Measurements from ENCODE around the gene CDYL2.
"Not testable (repeated sequence)": the region's sequence is repeated elsewhere in the genome, so short reads cannot be mapped to it uniquely, and the experiment has no call there.

Gene CDYL2

DNA sequence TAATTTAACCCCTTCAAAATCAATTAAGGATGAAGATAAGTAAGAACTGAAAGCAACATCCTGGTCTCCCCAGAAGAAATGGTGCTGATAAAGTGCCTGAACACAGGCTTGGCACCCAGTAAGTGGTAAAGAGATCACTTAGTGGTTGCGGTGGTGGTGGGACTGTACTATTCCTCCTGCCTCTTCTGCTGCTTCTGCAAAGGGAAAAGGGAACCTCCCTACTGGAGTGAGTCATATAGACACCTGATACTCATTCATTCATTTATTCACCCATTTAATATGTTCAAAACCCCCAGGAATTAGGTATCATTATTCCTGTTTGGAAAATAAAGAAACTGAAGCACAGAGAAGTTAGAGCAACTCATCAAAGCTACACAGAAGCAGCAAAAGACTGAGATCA lies 60.6 kb downstream of the CDYL2 start:
- no peak for DNase-seq (ENCODE audit: low spot score)

DNA sequence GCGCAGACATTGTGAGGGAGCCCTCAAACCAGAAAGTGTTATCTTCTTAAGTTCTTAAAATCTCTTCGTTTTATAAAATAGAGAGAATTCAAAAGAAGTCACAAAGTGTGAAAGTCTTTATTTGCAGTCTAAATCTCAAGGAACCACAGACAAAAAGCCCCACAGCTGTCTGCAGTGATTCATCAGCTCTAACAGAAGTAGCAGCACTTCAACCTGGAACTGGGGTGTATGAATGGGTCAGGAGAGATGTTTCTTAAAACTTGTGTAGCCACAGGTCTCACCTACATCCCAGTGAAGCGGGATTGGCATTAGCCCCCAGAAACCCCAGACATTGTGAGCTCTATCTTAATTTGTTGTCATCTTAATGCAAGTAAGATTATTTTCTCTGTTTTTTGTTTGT lies 61.1 kb downstream of the CDYL2 start:
- no peak for DNase-seq (ENCODE audit: low spot score)

DNA sequence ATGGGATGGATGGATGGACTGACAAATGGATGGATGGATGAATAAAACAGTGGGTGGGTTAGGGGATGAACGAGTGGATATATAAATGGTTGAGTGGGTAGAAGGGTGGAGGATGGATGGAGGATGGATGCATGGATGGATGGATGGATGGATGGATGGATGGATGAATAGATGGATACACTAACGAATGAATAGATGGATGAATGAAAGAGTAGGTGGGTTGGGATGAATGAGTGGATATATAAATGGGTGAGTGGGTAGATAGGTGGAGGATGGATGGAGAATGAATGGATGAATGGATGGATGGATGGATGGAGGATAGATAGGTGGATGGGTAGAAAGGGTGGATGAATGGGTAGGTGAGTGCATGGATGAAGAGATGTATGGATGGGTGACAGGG lies 62.1 kb downstream of the CDYL2 start:
- DNase-seq (ENCODE audit: low spot score), result no peak

DNA sequence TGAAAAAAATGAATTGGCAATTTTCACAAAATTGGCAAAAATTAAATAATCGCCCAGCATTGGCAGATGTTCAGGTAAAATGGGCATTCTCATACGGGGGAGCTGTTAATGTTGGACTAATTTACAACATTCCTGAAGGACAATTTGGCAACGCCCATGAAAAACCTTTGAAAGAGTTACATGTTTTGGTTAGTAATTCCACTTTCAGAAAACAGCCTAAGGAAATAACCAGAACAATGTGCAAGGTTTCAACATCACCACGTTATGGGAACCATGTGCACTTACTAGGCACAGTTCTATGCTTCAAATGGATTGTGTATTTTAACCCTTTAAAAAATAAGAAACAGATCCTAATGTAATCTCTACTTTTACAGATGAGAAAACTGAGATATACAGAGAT lies 62.7 kb downstream of the CDYL2 start:
- DNase-seq (ENCODE audit: low spot score), result no peak

DNA sequence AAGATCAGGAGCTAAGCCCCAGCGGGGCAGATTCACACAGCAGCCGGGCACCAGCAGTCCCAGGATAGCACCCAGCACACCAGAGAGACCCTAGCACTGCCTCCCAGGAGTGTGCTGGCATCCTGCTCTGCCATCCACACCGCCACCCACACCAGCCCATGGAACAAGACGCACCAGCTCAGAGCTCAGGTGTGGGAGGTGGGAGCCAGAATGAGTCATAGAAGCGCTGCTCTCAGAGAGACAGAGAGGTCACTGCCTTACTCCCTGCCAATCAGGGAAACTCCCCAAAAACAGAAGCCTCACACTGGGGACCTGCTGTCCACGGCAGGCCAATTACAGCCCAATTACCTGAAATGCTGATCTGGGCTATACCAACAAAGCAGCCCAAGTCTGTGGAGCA lies 64.9 kb downstream of the CDYL2 start:
- no peak for DNase-seq (ENCODE audit: low spot score)

DNA sequence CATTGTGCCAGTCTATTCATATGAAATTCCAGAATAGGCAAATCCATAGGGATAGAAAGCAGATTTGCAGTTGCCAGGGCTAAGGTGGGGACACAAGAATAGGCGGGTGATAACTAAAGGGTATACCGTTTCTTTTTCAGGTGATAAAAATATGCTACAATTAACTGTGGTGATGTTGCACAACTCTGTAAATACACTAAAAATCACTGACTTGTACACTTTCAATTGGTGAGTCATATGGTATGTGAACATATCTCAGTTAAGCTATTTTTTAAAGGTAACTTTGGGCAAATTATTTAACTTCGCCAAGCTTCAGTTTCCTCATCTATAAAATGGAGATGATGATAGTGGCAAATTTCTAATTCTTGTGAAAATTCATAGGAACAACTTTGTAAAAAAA lies 65.9 kb downstream of the CDYL2 start:
- DNase-seq (ENCODE audit: low spot score), result no peak

DNA sequence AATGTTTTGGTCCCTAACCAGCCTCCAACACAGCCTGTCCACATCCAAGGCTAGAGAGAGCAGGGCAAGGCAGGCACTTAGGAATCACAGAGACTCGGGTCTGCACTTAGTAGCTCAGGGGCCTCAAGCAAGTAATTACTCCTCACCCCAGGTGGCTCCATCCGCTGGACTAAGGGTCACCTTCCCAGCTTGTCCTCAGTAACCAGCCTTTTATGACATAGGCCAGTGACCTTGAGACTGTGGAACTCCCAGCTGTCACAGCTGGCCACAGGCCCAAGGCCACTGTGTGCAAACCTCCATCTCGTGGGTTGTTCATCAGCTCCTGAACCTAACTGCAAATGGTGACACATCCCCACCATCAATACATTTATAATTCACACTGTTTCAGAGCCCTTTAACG lies 68.6 kb downstream of the CDYL2 start:
- DNase-seq (ENCODE audit: low spot score), result no peak

DNA sequence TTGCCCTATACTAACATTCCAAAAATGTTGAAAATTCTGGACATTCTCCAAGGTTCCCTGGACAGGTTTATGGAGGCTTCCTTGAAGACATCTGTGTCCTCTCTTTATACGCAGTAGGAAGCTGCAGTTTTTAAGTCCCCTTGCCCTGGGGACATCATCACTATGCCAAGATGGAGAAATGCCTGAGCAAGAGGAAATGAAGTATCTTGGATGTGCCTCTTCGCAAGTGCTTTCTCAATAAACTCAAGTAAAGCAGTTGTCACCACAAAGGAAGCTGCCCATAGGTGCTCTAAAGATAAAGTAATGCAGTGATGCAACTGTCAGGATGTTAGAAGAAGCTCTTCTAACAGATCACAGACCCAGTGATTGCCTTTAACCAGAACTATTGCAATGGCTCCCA lies 71.0 kb downstream of the CDYL2 start:
- no peak for DNase-seq (ENCODE audit: low spot score)

DNA sequence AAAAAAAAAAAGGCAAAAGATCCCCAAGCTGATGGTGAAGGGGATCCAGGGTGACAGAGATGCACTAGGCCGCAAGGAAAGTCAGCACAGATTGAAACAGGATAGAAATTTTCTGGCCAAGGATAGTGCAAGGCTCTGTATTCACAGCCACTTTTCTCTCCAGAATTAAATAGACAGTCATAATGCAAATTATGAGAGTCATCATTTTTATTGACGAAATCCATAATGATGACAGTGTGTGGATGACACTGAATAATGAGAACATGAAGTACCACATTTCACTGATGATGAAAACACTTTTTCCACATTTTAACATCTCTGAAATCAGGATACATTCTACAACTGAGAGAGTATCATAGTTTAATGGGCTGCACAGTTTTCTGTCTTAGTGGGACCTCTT lies 72.5 kb downstream of the CDYL2 start:
- DNase-seq (ENCODE audit: low spot score), result no peak

DNA sequence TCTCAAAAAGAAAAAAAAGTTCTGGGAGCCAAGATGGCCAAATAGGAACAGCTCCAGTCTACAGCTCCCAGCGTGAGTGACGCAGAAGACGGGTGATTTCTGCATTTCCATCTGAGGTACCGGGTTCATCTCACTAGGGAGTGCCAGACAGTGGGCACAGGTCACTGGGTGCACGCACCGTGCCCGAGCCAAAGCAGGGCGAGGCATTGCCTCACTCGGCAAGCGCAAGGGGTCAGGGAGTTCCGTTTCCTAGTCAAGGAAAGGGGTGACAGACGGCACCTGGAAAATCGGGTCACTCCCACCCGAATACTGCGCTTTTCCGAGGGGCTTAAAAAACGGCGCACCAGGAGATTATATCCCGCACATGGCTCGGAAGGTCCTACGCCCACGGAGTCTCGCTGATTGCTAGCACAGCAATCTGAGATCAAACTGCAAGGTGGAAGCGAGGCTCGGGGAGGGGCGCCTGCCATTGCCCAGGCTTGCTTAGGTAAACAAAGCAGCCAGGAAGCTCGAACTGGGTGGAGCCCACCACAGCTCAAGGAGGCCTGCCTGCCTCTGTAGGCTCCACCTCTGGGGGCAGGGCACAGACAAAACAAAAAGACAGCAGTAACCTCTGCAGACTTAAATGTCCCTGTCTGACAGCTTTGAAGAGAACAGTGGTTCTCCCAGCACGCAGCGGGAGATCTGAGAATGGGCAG lies 77.2 kb downstream of the CDYL2 start:
- not testable (repeated sequence) for DNase-seq (ENCODE audit: low spot score)

DNA sequence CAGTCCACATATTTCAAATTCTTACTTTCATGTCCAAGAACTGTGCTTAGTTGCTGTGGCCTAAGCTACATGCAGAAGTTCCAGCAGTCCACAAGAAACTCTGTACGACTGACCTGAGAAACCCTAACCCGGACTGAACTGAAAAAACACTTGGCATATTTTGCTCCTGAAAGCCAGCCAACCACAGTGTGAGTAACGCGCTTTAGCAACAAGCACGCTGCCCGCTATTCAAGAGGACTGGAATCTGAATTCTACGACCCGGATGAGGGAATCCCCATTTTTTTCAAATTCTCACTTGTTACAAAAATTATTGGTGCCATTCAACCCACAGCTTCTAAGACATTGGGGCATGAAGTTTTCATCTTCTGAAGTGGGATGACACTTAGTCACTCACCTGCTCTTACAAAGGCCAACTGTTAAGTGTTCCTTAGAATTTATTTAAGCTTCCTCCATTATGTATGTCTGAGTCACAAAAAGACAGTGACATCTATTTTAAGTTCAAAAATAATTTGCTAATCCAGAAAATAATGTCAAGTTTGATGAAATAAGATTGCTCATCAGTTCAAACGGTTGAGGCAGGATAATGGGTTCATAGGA lies 78.7 kb downstream of the CDYL2 start:
- DNase-seq (ENCODE audit: low spot score), result no peak

DNA sequence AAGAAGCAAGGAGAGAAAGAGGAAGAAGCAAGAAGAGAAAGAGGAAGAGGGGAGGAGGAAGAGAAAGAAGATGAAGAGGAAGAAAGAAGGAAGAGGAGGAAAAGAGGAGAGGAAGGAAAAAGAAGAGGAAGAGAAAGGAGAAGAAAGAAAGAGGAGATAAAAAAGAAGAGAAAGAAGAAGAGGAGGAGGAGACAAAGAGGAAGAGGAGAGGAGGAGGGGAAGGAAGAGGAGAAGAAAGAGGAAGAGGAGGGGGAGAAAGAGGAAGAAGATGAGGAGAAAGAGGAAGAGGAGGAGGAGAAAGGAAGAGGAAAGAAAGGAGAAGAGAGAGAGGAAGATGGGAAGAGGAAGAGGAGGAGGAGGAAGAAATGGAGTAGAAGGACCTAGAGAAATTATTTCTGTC lies 80.4 kb downstream of the CDYL2 start:
- no peak for DNase-seq (ENCODE audit: low spot score)

DNA sequence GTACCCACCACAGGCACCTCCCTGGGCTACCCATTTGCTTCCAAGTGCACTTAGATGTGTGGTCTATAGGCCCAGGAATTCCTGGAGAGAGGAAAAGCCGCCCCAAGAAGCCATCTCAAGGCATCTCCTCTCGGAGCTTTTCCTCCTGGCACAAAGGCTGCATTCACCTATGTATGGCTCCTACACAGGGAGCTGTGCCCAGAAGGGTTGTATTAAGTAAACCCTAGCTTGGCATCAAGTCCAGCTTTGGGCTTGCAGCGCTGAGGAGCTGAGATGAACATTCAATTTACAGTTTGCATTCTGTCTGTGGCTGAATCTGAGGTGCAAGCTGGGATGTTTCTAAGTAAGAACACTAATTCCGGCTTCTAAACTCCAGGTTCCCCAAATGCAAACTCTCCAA lies 81.3 kb downstream of the CDYL2 start:
- DNase-seq (ENCODE audit: low spot score), result no peak

DNA sequence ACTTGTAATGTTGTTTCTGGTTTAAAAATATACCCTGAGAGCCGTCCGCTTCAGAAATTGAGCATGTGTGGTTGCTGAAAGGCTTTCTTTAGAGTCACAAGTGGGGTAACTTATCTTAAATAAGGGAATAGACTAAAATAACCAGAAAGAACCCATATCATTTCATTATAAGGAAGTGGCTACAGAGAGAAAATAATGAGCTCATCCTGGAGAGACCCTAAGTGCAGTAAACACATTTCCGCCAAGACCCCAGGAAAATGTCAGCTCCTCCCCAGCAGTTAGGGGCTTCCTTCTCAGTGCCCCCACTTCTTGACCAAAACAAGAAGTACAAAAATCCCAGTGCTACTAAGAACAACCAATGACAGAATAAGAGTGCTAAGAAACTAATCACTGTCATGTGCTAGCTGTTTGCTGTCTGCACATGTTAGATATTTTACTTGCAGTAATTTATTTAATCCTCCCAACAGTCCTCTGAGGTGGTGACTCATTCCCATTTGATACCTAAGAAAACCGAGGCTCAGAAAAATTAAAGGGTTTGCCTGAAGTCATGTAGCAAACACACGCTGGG lies 83.5 kb downstream of the CDYL2 start:
- no peak for DNase-seq (ENCODE audit: low spot score)

DNA sequence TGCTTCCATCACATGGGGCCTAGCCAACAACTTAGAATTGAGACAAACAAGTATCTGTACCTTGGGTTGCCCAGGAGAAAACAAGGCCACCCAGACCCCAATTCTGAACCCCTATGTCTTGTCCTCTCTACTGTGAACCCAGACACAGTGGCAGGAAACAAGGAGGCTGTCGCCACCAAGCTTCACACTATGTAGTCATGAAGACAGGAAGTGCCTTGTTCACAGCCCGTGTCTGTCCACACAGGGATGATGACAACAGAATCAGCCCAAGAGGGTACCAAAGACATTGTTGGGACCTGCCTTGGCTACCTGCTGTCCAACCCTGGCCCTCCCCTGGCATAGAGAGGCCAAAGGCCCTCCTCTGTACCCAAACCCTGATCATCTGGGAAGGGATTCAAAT lies 84.8 kb downstream of the CDYL2 start:
- no peak for DNase-seq (ENCODE audit: low spot score)

DNA sequence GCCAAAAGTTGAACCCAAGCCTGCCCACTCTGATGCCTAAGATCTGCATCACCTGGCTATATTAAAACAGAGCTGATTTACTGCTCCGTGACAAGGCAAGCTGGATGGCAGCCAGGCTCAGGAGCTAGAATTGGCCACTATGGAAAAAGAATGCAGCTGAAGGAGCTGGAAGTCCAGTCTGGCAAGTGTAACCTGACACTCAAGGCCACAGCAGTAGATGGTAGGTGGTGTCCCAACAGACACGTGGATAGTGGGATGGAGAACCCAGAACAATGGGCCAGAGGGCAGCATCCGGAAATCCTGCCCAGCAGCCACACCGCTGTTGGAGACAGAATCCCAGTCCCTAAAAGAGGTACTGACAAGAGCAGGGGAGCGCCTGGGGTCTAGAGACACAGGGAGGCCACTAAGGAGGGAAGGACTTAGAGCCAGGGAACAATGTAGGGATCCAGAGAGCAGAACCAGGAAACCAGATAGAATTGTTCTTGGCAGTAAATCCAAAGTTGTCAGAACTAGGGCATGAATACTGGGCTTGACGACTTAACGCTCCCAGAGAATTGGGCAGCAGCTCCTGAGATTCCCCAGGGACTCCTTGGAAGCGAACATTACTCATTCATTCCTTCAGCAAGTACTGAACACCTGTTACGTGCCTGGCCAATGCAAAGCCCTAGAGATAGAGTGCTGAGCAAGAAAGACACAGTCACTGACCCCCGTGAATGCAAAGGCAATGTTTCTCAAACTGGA lies 85.7 kb downstream of the CDYL2 start:
- no peak for DNase-seq (ENCODE audit: low spot score)

DNA sequence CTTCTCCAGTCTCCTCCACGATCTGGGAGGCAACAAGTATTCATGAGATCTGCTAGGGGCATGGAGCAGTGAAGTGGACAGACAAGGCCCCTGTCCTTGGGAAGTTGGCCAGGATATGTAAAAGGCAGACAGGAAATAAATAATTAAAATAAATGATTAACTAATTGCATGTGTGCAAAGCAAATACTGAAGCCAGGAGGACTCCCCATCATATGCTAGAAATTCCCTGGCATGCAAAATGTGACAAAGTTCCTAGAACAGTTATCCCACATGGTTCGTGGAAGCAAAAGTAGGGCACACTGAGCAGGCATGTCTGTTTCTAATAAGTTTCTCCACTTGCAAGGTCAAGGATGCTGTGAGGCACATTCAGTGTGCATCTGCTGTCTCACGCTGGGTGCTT lies 86.8 kb downstream of the CDYL2 start:
- DNase-seq (ENCODE audit: low spot score), result no peak

DNA sequence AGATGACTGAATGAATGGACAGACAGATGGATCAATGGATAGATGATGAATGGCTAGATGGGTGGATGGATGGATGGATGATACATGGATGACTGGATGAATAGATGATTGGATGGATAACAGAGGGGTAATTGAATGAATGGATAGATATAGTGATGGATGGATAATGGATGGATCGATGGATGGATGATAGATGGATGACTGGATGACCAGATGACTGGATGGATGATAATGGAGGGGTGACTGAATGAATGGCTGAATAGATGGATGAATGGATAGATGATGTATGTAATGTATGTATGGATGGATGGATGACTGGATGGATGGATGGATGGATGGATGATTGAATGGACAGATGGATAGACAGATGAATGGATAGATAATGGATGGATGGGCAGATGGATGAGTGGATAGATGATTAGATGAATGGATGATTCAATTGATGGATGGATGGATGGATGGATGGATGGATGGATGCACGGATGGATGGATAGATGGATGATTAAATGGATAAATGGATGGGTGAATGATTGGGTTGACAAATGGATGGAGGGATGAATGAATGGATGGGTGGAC lies 87.7 kb downstream of the CDYL2 start:
- DNase-seq (ENCODE audit: low spot score), result no peak

DNA sequence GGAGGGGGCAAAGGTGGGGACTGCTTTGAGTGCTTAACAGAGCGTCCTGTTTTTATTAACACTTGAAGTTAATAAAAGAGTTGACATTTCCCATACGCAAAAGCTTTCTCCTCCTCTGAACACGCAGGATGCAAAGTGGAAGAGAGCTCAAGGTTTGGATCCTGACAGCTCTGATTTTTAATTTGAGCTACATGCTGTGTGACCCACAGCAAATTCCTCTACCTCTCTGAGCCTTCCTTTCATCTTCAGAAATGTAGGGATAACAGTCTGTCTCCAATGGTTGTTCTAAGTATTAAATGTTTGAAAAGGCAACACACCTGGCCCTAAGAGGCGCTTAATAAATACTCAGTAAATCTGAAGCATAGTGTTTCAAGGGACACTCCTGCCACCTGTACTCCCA lies 93.0 kb downstream of the CDYL2 start:
- DNase-seq (ENCODE audit: low spot score), result no peak

DNA sequence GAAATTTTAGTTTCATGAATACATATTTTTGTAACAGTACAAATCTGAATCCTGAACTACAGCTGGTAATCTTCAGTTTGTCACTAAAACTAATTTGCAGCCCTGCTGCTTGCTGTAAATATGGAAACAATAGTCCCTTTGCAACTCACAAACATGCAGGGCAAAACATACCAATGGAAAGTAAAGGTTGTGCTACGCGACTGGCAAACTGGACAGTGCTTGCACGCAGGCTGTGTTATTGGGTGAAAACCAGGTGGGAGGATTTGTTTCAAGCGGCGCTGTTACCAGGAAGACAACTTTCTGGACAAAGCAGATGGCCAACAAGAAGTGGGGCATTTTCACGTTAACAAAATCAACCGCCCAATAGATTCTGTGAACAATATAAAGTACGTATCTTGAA lies 93.5 kb downstream of the CDYL2 start:
- no peak for DNase-seq (ENCODE audit: low spot score)

DNA sequence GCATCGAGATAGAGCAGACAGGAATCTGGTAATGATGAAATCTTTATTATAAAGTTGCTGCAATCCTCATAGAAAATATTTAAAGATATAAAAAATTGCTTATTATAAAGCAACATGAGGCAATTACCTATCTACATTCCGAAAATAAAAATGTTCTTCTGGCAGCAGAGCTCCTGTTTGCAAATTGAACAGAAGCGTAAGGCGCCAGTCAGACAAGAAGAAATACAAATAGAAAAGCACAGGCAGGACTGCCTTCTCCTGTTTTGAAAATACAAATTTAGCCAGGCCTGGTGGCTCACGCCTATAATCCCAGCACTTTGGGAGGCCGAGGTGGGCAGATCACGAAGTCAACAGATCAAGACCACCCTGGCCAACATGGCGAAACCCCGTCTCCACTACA lies 95.6 kb downstream of the CDYL2 start:
- no peak for DNase-seq (ENCODE audit: low spot score)

DNA sequence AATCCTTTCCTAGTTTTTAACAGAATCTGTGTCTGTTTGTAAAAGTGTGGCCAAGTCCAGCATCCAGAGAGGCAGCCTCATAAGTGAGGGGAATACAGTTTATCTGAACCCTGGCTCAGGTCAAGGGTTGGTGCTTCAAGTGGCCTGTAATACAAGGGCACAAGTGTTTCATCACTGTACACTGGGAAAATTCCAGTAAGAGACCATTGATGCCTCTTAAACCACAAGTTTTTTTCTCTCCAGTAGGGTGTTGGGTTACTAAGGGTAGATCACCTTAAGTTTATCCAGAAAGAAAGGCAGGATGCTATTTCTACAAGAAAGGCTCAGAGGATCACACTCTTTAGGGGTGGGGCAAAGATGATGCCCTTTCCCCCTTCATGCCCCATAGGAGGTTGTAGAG lies 96.7 kb downstream of the CDYL2 start:
- no peak for DNase-seq (ENCODE audit: low spot score)

DNA sequence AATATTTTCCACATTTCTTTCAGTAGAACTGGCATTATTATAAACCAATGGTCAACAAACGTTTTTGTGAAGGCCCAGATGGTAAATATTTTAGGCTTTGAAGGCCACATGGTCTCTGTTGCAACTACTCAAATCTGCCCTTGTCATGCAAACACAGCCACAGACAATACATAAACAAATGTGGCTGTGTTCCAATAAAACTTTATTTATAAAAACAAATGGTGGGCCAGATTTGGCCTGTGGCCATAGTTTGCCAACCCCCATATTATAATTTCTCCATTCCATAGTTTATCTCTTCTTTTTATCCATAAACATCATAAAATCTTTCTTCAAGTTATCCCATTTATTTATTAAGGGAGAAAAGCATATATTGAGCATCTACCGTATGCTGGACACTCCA lies 98.8 kb downstream of the CDYL2 start:
- DNase-seq (ENCODE audit: low spot score), result no peak

All from globus pallidus (tissue), 1 donor.